COR-L47 (cell line): ENCODE data around the gene RAD18.

Source experiments
- DNase-seq: peaks from one replicate; lab custom pipeline; 2025; lab: John Stamatoyannopoulos, UW

RAD18 gene, protein sequence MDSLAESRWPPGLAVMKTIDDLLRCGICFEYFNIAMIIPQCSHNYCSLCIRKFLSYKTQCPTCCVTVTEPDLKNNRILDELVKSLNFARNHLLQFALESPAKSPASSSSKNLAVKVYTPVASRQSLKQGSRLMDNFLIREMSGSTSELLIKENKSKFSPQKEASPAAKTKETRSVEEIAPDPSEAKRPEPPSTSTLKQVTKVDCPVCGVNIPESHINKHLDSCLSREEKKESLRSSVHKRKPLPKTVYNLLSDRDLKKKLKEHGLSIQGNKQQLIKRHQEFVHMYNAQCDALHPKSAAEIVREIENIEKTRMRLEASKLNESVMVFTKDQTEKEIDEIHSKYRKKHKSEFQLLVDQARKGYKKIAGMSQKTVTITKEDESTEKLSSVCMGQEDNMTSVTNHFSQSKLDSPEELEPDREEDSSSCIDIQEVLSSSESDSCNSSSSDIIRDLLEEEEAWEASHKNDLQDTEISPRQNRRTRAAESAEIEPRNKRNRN

GRCh38 chr3:8963137-8963853 is at the start of gene RAD18:
Gene RAD18 (minus strand): TSS chr3:8963472. CDS start chr3:8963385, 87 bp downstream.
- DNase-seq: peak; percentile 59

DNA sequence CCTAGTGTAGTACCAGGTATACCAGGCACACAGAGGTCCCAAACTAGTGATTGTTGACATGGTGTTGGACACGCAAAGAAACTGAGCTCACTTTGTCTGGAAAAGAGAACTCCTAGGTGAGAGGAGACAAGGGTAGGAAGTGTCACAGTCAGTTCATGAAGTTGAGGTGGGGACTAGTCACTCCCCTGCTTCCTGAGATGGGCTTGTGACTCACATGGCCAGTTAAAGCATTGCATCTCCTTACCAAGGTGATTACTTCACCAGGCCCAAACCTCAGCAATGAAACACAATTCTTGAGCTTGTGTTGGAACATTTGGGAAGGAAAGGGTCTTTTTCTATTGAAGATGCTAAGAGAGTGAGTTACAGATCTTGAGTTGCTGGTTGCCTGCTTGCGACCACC is 49.2 kb upstream of the RAD18 start:
- DNase-seq: no peak

DNA sequence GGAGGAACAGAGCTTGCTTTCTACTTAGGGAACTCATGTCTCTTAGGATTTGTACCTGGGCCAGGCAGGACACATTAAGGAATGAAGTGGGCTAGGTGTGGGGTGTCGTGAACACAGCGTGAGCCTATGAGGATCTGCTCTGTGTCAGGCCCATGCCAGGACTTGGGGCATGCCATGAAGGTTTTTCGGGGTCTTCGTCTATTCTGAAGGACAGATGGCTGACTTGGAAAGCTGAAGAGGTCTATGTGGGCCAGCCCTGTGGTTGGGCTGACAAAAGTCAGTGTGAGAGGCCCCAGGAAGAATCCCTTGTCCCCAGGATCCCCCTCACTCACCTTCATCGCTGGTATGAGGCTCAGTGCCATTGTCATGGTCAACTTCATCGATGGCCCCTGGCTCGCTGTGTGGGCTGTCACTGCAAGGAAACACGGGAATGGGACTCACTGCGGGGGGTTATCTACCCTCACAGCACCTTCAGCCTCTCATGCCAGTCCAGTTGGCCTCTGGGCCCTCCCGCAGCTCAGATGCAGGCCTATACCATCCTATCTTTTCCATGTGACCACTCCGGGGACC is 46.8 kb upstream of the RAD18 start:
- DNase-seq: no peak

DNA sequence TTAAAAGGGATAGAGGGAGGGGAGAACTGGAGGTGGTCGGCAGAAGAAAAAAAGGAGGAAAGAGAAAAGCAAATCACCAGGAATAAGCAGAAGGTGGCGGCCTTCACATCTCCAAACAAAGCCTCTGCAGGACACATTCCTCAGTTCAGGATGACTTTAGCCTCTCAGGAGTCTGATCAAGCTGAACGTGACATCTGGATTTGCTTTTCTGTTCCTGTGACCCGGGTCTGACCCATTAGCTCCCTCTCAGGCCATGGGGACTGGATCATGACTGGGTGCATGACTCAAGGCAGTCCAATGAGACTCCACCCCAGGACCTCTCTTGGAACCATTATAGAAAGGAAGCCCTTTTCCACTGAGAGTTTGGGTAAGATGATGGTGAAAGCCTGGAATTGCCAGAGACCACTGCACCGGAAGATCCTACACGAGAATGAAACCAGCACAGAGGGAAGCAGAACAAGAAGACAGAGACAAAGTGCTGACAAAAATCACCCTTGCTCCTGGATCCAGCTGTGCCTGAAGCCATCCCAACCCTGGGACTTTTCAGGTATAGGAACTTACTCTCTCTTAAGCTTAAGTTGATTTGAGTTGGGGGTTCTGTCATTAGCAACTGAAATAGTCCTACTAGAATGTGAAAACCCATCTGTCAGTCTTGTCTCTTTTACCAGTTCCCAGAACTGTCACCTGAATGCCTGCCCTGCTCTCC is 45.4 kb upstream of the RAD18 start:
- DNase-seq: no peak

GRCh38 chr3:9007928-9008327 is 44.7 kb upstream of the RAD18 start:
- DNase-seq: no peak

GRCh38 chr3:9007213-9007612 is 43.9 kb upstream of the RAD18 start:
- no peak for DNase-seq

GRCh38 chr3:9000041-9000440 is 36.8 kb upstream of the RAD18 start:
- no peak for DNase-seq

- DNase-seq: no peak
Measured at GRCh38 chr3:8997151-8997550, 33.9 kb upstream of the RAD18 start.

DNA sequence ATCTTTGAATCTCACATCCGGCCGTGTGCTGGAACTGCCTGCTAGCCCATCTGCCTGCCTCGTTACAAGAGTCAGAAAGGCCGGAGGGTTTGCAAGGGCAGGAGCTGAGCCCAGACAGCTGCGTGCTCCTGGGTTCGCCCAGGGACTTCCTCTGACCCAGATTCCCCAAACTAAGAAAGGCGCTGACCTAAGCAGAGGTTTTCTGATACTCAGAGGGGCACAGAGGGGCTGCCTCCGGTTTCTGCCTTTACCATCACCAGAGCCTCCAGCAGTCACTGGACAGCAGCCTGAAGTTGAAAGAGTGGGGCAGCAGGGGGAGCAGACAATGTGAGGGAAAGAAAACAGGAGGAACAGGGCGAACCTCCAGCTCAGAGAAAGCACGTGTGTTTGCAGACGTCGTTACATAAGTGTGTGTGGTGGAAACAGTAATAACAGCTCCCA is 33.4 kb upstream of the RAD18 start:
- no peak for DNase-seq

GRCh38 chr3:8996216-8996615 is 32.9 kb upstream of the RAD18 start:
- no peak for DNase-seq

GRCh38 chr3:8994226-8994625 is 31.0 kb upstream of the RAD18 start:
- DNase-seq: no peak

DNA sequence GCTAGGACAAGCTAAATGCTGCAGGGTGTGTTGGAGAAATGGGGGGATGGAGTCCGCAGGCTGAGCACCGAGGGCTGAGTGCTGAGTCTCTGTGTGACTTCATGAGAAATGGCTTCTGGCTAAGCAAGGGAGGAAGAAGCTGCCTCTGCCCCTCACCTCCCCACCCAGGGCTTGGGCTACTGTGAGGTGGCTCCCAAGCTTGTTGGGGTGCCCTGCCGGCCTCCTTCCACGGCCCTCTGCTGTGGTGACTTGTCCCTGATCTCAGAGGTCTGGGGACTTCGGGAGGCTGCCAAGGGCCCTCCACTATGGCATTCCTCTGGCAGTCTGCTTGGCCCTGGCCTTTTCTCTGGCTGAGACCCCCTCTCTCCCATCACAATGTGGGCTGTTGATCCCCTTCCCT is 30.1 kb upstream of the RAD18 start:
- DNase-seq: no peak

GRCh38 chr3:8992854-8993253 is 29.6 kb upstream of the RAD18 start:
- DNase-seq: no peak

DNA sequence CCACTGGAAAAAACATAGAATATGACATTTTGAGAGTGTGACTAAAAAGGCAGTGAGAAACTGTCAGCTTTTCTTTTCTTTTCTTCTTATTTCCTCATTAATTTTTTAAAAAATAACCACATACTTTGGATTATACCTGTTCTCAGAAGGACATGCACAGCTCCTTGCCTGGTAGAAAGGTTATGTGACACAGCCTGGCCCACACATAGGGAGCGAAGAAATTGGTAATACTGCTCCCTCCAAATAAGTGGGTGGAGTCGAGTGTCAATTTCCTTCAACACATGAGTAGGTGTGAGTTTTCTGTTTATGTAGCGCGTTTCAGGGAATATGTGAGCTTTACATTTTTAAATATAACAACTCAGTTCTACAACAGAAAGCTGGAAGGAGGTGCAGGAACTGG is 28.9 kb upstream of the RAD18 start:
- no peak for DNase-seq

GRCh38 chr3:8990266-8991215 is 27.3 kb upstream of the RAD18 start:
- no peak for DNase-seq

GRCh38 chr3:8988791-8989558 is 25.7 kb upstream of the RAD18 start:
- no peak for DNase-seq

DNA sequence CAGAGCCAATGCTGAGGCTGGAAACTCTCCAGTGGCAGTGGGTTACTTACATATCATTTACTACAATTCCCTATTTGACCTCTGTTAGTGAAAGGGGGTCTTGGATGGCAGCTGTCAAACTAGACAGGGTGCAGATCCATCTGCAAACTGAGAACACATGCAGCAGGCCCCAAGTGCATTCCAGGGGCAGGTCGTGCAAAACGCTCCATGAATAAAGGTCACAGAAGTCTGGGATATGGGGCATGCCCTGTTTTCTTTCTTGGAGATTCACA is 25.0 kb upstream of the RAD18 start:
- no peak for DNase-seq

DNA sequence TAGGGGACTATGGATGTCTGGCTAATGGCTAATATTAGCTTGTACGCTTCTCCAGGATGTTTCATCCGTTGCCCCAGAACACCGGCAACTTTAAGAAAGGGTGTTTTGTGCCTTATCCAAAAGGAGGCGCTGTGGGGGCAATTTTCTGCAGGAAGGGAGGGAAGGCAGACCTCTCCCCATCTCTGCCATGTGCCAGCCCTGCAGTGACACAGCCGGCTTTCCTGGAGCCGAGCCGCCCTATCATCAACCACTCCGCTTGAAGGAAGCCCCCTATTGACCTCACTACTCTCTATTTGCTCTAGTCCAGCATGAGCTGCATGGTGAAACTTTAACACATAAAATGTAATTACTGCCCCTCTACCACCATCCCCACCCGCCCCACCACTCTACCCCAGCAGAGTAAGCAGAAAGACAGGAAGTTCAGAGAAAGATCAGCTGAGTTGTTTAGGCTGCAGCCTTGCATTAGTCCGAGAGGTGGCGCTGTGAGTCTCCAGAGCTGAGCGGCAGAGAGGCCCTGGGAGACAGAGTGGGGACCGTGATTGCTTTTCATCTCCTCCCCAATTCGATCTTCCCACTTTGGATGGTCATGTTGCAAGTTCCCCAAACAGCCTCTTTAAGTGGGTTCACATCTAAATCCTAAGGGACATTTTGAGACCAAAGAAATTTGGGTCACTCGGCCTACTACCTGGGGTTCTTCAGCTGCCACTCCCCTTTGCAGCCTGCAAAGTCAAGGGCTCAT is 24.5 kb upstream of the RAD18 start:
- DNase-seq: no peak

DNA sequence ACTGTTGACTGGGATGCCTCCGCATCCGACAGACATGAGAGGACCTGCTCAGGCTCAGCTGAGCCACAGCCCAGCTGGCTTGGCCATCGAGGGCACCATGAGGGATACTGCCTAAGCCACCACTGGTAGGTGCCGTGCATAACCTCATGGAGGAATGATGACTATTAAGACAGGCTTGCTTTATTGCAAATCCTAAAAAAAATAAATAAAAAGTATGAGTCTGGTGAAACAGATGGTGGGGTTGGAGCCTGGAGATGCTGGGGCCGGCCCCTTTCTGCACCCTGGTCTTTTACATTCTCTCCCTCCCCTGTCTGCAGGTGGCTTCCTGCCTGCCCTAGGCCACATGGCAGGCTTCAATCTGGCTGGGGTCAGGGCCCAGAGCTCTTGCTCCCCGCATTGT is 24.0 kb upstream of the RAD18 start:
- no peak for DNase-seq

- no peak for DNase-seq
Measured at GRCh38 chr3:8986741-8987140, 23.5 kb upstream of the RAD18 start.
